ENCODE data around the gene HMOX2. TPM values are rescaled to one million over a fixed set of nuclear protein-coding genes. Genes with fewer than 3 reads are reported as not detected.

HMOX2 gene, protein sequence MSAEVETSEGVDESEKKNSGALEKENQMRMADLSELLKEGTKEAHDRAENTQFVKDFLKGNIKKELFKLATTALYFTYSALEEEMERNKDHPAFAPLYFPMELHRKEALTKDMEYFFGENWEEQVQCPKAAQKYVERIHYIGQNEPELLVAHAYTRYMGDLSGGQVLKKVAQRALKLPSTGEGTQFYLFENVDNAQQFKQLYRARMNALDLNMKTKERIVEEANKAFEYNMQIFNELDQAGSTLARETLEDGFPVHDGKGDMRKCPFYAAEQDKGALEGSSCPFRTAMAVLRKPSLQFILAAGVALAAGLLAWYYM
- total RNA-seq (10 to 100 TPM; 67.3 to 92.0 TPM), polyA plus RNA-seq (ENCODE audit: insufficient read depth, low read depth, low replicate concordance) (216 TPM)
- long read RNA-seq, donor 1, transcript HMOX2-208 (6 exons, 2,147 nt): major isoform, 21 of 30 reads
- long read RNA-seq, donor 1, partial matches to known transcripts: 7 of 30 reads
- long read RNA-seq, donor 1, other reads (novel, unspliced or antisense): 0 of 30 reads
- long read RNA-seq, donor 2, transcript HMOX2-208 (6 exons, 2,147 nt): major isoform, 17 of 29 reads
- long read RNA-seq, donor 2, partial matches to known transcripts: 10 of 29 reads
- long read RNA-seq, donor 2, other reads (novel, unspliced or antisense): 0 of 29 reads

DNA sequence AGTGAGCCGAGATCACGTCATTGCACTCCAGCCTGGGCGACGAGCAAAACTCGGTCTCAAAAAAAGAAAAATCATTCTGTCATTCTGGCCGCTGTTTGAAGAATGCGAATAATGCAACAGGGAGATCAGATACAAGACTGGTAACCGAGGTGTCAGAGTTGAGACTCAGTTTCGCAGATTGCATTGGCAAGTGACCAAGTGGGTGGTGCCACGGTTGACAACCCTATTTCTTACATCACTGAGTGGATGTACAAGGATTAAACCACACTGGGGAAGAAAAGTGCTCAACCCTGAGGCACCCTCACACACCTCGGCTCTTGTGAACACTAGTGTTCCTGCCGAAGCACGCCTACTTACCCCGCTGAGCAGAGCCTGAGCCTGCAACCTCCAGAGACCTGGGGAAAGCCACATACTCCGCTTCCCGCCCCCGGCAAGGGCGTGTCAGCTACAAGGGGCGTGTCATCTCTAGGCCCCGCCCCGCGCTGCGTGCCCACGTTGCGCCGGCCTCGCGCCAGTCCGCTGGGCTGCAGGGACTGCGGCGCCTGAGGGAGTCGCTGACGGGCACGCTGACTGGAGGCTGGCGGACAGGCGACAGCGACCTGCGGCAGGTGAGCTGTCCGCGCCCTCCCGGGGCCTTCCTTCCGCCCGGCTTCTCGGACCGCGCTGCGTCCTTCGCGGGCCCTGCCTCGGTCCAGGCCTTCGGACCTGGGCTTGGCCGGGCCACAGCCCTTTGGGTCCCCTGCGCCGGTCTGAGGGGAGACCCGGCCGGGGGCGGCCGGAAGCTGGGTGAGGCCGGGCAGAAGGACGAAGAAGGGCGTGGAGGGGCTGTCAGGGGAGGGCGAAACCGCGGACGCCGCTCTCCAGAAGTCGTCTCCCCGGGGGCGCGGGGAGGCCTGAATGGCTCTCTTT, at the start of gene HMOX2:
Gene HMOX2, plus strand, starts transcription at position 519 of the 909 bp plus-strand sequence. CDS start 29,127 bp downstream, outside the sequence.
- intact Hi-C loops (cut with DNase I; ENCODE audit: low total_unique reads): no loop called here
- TF ChIP-seq POLR2A (IDR thresholded peaks at IDR 0.05): peak; percentile 79
- TF ChIP-seq, protein P1, sequence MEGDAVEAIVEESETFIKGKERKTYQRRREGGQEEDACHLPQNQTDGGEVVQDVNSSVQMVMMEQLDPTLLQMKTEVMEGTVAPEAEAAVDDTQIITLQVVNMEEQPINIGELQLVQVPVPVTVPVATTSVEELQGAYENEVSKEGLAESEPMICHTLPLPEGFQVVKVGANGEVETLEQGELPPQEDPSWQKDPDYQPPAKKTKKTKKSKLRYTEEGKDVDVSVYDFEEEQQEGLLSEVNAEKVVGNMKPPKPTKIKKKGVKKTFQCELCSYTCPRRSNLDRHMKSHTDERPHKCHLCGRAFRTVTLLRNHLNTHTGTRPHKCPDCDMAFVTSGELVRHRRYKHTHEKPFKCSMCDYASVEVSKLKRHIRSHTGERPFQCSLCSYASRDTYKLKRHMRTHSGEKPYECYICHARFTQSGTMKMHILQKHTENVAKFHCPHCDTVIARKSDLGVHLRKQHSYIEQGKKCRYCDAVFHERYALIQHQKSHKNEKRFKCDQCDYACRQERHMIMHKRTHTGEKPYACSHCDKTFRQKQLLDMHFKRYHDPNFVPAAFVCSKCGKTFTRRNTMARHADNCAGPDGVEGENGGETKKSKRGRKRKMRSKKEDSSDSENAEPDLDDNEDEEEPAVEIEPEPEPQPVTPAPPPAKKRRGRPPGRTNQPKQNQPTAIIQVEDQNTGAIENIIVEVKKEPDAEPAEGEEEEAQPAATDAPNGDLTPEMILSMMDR (IDR thresholded peaks at IDR 0.05): no peak
- Histone ChIP-seq H3K9me3 (no peaks in the 10 kb centered on the region), H3K36me3 (ENCODE audit: low read depth, missing control alignments) (no peaks in the 10 kb centered on the region), H3K4me3 (peak within 1 kb of the TSS; percentile 91 to 96), H3K4me1 (peaks cover 10% of the 10 kb centered on the region), H3K27ac (peak within 1 kb of the TSS; percentile 65 to 80), H3K27me3 (no peaks in the 10 kb centered on the region)
- 8 to 34% methylated on average over 16 to 70 of the region's 70 CpGs for WGBS, 2 donors
- peak; percentile 96 for DNase-seq

GRCh38 chr16:4426722-4427372, 49.4 kb upstream of the HMOX2 start:
- WGBS, 2 donors: 65 to 83% methylated on average over 12 of the region's 12 CpGs
- intact Hi-C loops (cut with DNase I; ENCODE audit: low total_unique reads): no loop called here
- DNase-seq: no peak
- H3K4me1 ChIP-seq: peaks cover 10% of the 10 kb centered on the region
- no peaks in the 10 kb centered on the region for H3K36me3 ChIP-seq (ENCODE audit: low read depth, missing control alignments)
- H3K4me3 ChIP-seq: no peak overlapping the region
- H3K27ac ChIP-seq: no peak overlapping the region
- TF ChIP-seq, protein P1 (IDR thresholded peaks at IDR 0.05): no peak
- no peak for TF ChIP-seq POLR2A (IDR thresholded peaks at IDR 0.05)
- no peaks in the 10 kb centered on the region for H3K9me3 ChIP-seq
- no peaks in the 10 kb centered on the region for H3K27me3 ChIP-seq

DNA sequence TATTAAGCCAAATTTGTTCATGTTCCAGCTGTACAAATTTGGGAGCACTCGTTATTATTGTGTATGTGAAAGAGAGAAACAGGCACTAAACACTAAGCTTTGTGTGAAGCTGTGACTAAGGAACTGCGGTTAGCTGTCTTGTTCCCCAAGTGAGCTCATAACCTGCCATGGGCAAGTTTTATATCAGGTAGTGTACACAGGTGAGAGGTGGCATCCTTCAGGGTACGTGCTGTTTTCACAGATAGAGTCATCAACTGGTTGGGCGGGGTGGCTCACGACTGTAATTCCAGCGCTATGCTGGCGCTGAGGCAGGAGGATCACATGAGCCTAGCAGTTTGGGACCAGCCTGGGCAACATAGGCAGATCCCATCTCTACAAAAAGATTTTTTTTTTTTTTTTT, 47.7 kb upstream of the HMOX2 start:
- Histone ChIP-seq H3K9me3 (no peaks in the 10 kb centered on the region), H3K27ac (no peak overlapping the region), H3K4me1 (peaks cover 10% of the 10 kb centered on the region), H3K36me3 (ENCODE audit: low read depth, missing control alignments) (no peaks in the 10 kb centered on the region), H3K27me3 (no peaks in the 10 kb centered on the region), H3K4me3 (no peak overlapping the region)
- TF ChIP-seq, protein P1 (IDR thresholded peaks at IDR 0.05): no peak
- TF ChIP-seq POLR2A (IDR thresholded peaks at IDR 0.05): no peak
- WGBS, 2 donors: 93 to 94% methylated on average over 7 of the region's 7 CpGs
- intact Hi-C loops (cut with DNase I; ENCODE audit: low total_unique reads): no loop called here
- DNase-seq: no peak

DNA sequence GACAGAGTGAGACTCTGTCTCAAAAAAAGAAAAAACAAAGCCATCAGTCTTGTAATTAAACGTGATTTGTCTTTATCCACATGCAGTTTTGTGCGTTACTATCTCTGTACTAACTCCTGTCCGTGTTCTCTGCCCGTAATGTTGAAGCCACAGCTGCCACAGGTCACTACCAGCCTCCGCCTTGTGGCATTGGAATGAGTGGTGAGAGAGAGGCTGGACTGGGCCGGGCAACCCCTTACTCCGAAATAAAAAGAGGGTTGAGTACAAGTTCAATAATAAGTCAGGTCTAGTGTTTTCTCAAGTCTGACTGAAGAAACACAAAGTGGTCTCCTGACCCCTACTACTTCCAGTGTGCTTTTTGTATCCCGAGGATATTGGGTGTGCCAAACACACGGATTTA, 45.2 kb upstream of the HMOX2 start:
- Histone ChIP-seq H3K9me3 (no peaks in the 10 kb centered on the region), H3K36me3 (ENCODE audit: low read depth, missing control alignments) (no peaks in the 10 kb centered on the region), H3K27me3 (no peaks in the 10 kb centered on the region), H3K4me3 (no peak overlapping the region), H3K27ac (no peak overlapping the region), H3K4me1 (peaks cover 7% of the 10 kb centered on the region)
- 89% methylated on average over 9 of the region's 9 CpGs for WGBS, 2 donors
- no peak for DNase-seq
- intact Hi-C loops (cut with DNase I; ENCODE audit: low total_unique reads): no loop called here
- TF ChIP-seq, protein P1 (IDR thresholded peaks at IDR 0.05): no peak
